HG03280 (cell line): ENCODE results near the gene FCER1G.
A peak's percentile ranks its signal among the peaks of the same experiment; 100 is the strongest.

Source experiments
- ATAC-seq: cut with Tn5 transposase; IDR thresholded peaks from one replicate; pipeline ENCODE4 v1.9.1; 2021; ENCODE audit warnings: mild to moderate bottlenecking, moderate library complexity; ENCODE audit not compliant: unreplicated experiment

The FCER1G gene

GRCh38 chr1:161215076-161215475 is at the start of gene FCER1G:
FCER1G (plus strand) TSS chr1:161215295; CDS start chr1:161215322, 27 bp downstream.
- ATAC-seq, result no peak

GRCh38 chr1:161165742-161166668 is 49.1 kb upstream of the FCER1G start, which contains the start of gene PPOX:
PPOX (plus strand) TSS chr1:161166426; CDS start chr1:161166848, 422 bp downstream.
- peak; percentile 90 for ATAC-seq

- ATAC-seq, result peak; percentile 1
These were observed 48.2 kb upstream of the FCER1G start for GRCh38 chr1:161166669-161167548.

GRCh38 chr1:161168906-161169305 is 46.2 kb upstream of the FCER1G start:
- no peak for ATAC-seq

- ATAC-seq, result no peak
These were observed 43.9 kb upstream of the FCER1G start for GRCh38 chr1:161171191-161171590.

GRCh38 chr1:161171696-161172095 is 43.4 kb upstream of the FCER1G start:
- no peak for ATAC-seq

- no peak for ATAC-seq
These were observed 42.7 kb upstream of the FCER1G start for GRCh38 chr1:161172349-161172748.

- no peak for ATAC-seq
These were observed 42.2 kb upstream of the FCER1G start for GRCh38 chr1:161172776-161173376.

GRCh38 chr1:161173711-161174110 is 41.4 kb upstream of the FCER1G start:
- no peak for ATAC-seq

- ATAC-seq, result no peak
These were observed 40.2 kb upstream of the FCER1G start for GRCh38 chr1:161174911-161175310.

- ATAC-seq, result no peak
These were observed 39.2 kb upstream of the FCER1G start for GRCh38 chr1:161175771-161176453.

GRCh38 chr1:161176468-161177111 is 38.5 kb upstream of the FCER1G start:
- no peak for ATAC-seq

GRCh38 chr1:161177112-161177935 is 37.8 kb upstream of the FCER1G start, which contains the start of gene B4GALT3:
B4GALT3 (minus strand) TSS chr1:161177507; CDS start chr1:161176060, 1,447 bp downstream.
- ATAC-seq, result peak; percentile 82

- no peak for ATAC-seq
These were observed 37.2 kb upstream of the FCER1G start for GRCh38 chr1:161177936-161178244.

- ATAC-seq, result no peak
These were observed 35.4 kb upstream of the FCER1G start for GRCh38 chr1:161179698-161180097.

GRCh38 chr1:161180639-161181038 is 34.5 kb upstream of the FCER1G start:
- no peak for ATAC-seq

- peak; percentile 39 for ATAC-seq
These were observed 32.9 kb upstream of the FCER1G start for GRCh38 chr1:161182214-161182613.

- ATAC-seq, result peak; percentile 74
These were observed 29.8 kb upstream of the FCER1G start for GRCh38 chr1:161185282-161185682.

- peak; percentile 22 for ATAC-seq
These were observed 29.3 kb upstream of the FCER1G start for GRCh38 chr1:161185732-161186311.
